ENCODE results near the gene ADD2. TPM values are rescaled to one million over a fixed set of nuclear protein-coding genes. Genes with fewer than 3 reads are reported as not detected.
A peak's percentile ranks its signal among the peaks of the same experiment; 100 is the strongest.

The ADD2 gene
- total RNA-seq, 1 experiment from 2014 or later, result 124 TPM

DNA sequence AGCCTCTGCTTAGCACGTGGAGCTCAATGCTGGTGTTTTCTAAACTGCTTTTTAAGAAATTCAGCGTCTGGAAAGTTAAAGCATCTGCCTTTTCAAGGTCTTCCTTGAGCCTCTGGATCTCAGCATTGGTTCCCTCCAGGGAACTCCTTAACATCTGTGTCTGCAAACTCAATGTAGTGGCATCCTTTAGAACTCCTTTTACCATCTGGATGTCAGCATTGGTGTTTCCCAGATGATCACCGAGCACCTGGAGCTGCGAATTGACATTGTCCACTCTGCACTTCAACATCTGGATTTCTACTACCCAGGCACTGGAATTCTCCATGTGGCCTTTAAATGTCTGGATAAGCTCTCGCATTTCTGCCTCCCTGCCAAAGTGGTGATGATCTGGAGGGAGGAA, 48.7 kb upstream of the ADD2 start:
- peaks cover 6 to 9% of the 10 kb centered on the region in 2 experiments for H3K4me1 Mint-ChIP-seq
- no peaks in the 10 kb centered on the region for H3K27me3 ChIP-seq (ENCODE audit: insufficient read depth, low read length)
- H3K4me1 ChIP-seq (ENCODE audit: insufficient read depth, low read length), result no peaks in the 10 kb centered on the region
- H2BK5ac ChIP-seq (ENCODE audit: insufficient read length, low read length), result no peak overlapping the region
- H3K9me3 Mint-ChIP-seq, result no peaks in the 10 kb centered on the region; a peak in 1 of 5 replicates
- H3T11ph ChIP-seq (ENCODE audit: low read length), result no peak overlapping the region
- H3K27ac Mint-ChIP-seq, result peak overlapping the region in 1 of 3 experiments; percentile 12; a peak in 1 of 7 replicates
- H2BK15ac ChIP-seq (ENCODE audit: low read depth, low read length), result no peak overlapping the region
- no peak overlapping the region for H4K8ac ChIP-seq (replicated peaks; ENCODE audit: insufficient read length, low read depth, low read length)
- H3K14ac ChIP-seq (ENCODE audit: insufficient read depth, low read length), result no peak overlapping the region
- no peak overlapping the region for H3K4ac ChIP-seq (ENCODE audit: low read depth, low read length)
- H3K4me3 Mint-ChIP-seq, result no peak overlapping the region
- no peaks in the 10 kb centered on the region for H3K79me2 ChIP-seq (ENCODE audit: insufficient read depth, low read length)
- H4K5ac ChIP-seq (ENCODE audit: insufficient read length, low read depth, low read length), result no peak overlapping the region
- no peak overlapping the region for H3K9ac ChIP-seq (ENCODE audit: extremely low read depth, insufficient read length, low read length)
- no peak overlapping the region for H3K56ac ChIP-seq (ENCODE audit: insufficient read length, low read depth, low read length)
- no peak overlapping the region for H2BK120ac ChIP-seq (ENCODE audit: low read depth, low read length, poor library complexity, severe bottlenecking)
- no peak overlapping the region for H3K27ac ChIP-seq (ENCODE audit: insufficient read length, low read depth, low read length)
- H3K36me3 Mint-ChIP-seq (ENCODE audit: insufficient read depth in 1 of 3, low read depth in 3 of 3), result no peaks in the 10 kb centered on the region
- no CpG with 5 or more reads among the region's 5 CpGs for WGBS (ENCODE audit: extremely low coverage, insufficient read length, low lambda C conversion rate)
- no peak for DNase-seq
- no peak overlapping the region for H2AFZ ChIP-seq (ENCODE audit: low read length)
- H3K9me3 ChIP-seq (ENCODE audit: control insufficient read depth, low read depth, low read length), result no peaks in the 10 kb centered on the region
- no peak overlapping the region for H2AK5ac ChIP-seq (ENCODE audit: insufficient read length, low read length)
- no peaks in the 10 kb centered on the region for H4K20me1 ChIP-seq (ENCODE audit: control insufficient read depth, insufficient read depth, insufficient read length)
- H3K4me2 ChIP-seq (ENCODE audit: insufficient read depth, insufficient read length, low read length), result no peak overlapping the region
- no peak overlapping the region for H3K18ac ChIP-seq (ENCODE audit: insufficient read length, low read depth, low read length)
- H2BK20ac ChIP-seq (ENCODE audit: low read depth, low read length, poor library complexity, severe bottlenecking), result no peak overlapping the region
- no peak for TF ChIP-seq CTCF (conservative IDR thresholded peaks at IDR 0.05)
- no peak overlapping the region for H2BK12ac ChIP-seq (ENCODE audit: insufficient read length, low read depth, low read length)
- H4K91ac ChIP-seq (ENCODE audit: insufficient read length, low read depth, low read length), result no peak overlapping the region
- no peak overlapping the region for H3K23ac ChIP-seq (ENCODE audit: insufficient read length, low read depth, low read length)
- H3K79me1 ChIP-seq (ENCODE audit: insufficient read depth, low read depth, low read length, poor library complexity, severe bottlenecking), result no peaks in the 10 kb centered on the region
- H3K23me2 ChIP-seq (ENCODE audit: insufficient read length, low read depth, low read length, poor library complexity, severe bottlenecking), result no peaks in the 10 kb centered on the region
- H3K27me3 Mint-ChIP-seq (ENCODE audit: low read depth), result peaks cover 65% of the 10 kb centered on the region

Data from H9 (cell line).